Measurements from ENCODE around the gene ALG14.

DNA sequence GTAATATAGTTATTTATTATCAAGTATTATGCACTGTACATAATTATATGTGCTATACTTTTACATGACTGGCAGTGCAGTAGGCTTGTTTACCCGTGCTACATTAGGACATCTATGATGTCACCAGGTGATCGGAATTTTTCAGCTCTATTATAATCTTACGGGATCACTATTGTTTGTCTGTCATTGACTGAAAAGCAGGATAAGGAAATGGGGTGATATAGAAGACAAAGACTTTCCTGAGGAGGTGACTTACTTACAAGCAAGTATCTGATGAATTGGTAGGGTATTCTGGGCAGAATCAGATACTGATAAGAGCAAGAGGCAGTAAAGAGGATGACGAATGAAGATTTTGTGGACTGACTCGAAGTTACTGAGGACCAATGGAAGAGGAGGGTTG is 80.6 kb downstream of the ALG14 start:
- TF ChIP-seq, protein P1, sequence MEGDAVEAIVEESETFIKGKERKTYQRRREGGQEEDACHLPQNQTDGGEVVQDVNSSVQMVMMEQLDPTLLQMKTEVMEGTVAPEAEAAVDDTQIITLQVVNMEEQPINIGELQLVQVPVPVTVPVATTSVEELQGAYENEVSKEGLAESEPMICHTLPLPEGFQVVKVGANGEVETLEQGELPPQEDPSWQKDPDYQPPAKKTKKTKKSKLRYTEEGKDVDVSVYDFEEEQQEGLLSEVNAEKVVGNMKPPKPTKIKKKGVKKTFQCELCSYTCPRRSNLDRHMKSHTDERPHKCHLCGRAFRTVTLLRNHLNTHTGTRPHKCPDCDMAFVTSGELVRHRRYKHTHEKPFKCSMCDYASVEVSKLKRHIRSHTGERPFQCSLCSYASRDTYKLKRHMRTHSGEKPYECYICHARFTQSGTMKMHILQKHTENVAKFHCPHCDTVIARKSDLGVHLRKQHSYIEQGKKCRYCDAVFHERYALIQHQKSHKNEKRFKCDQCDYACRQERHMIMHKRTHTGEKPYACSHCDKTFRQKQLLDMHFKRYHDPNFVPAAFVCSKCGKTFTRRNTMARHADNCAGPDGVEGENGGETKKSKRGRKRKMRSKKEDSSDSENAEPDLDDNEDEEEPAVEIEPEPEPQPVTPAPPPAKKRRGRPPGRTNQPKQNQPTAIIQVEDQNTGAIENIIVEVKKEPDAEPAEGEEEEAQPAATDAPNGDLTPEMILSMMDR (IDR thresholded peaks at IDR 0.05; ENCODE audit: low read depth, low read length) = no peak
- no peak for TF ChIP-seq EZH2phosphoT487 (IDR thresholded peaks at IDR 0.05; ENCODE audit: low read depth)
